ENCODE data around the gene LYSET. TPM values are rescaled to one million over a fixed set of nuclear protein-coding genes. Genes with fewer than 3 reads are reported as not detected.
A peak's percentile ranks its signal among the peaks of the same experiment; 100 is the strongest.

Gene LYSET
- polyA plus RNA-seq, 1 experiment = 6.8 TPM

DNA sequence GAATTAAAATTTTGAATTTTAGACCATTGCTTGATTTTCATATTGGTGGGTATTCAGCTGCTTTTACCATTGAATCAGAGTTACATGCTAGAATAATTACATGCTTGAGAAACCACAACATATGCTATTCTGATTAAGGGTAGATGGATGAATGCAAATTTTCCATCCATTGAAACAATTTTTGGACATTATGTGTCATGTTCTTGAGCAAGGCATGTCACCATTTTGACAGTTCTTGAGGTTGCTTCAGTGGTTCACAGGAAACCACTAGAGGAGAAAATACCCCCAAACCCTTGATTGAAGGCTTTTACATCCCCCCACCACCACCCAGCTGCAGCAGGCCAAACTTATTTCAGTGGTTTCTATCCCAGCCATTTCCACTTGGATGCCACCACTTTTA, 35.4 kb downstream of the LYSET start:
- DNase-seq (ENCODE audit: low read depth) = no peak
- H3K4me3 ChIP-seq (ENCODE audit: low read depth, low read length) = no peak overlapping the region
- no peaks in the 10 kb centered on the region for H3K27me3 ChIP-seq (ENCODE audit: control insufficient read depth, insufficient read depth, low read length)
- ChIA-PET POLR2A (no interaction called here), CTCF (interaction anchor here (1.0 to 2.0 kb wide), 3 partner anchors 11 to 16 kb away, joined by 3 to 7 read pairs (median 3); partner anchors contain the start of genes GON7 and UBR7)
- TF ChIP-seq, protein P1, sequence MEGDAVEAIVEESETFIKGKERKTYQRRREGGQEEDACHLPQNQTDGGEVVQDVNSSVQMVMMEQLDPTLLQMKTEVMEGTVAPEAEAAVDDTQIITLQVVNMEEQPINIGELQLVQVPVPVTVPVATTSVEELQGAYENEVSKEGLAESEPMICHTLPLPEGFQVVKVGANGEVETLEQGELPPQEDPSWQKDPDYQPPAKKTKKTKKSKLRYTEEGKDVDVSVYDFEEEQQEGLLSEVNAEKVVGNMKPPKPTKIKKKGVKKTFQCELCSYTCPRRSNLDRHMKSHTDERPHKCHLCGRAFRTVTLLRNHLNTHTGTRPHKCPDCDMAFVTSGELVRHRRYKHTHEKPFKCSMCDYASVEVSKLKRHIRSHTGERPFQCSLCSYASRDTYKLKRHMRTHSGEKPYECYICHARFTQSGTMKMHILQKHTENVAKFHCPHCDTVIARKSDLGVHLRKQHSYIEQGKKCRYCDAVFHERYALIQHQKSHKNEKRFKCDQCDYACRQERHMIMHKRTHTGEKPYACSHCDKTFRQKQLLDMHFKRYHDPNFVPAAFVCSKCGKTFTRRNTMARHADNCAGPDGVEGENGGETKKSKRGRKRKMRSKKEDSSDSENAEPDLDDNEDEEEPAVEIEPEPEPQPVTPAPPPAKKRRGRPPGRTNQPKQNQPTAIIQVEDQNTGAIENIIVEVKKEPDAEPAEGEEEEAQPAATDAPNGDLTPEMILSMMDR (IDR thresholded peaks at IDR 0.05; ENCODE audit: insufficient read depth, low read depth, low read length) = no peak
- peaks cover 5% of the 10 kb centered on the region for H3K36me3 ChIP-seq (ENCODE audit: control insufficient read depth, insufficient read depth, low read length)

DNA sequence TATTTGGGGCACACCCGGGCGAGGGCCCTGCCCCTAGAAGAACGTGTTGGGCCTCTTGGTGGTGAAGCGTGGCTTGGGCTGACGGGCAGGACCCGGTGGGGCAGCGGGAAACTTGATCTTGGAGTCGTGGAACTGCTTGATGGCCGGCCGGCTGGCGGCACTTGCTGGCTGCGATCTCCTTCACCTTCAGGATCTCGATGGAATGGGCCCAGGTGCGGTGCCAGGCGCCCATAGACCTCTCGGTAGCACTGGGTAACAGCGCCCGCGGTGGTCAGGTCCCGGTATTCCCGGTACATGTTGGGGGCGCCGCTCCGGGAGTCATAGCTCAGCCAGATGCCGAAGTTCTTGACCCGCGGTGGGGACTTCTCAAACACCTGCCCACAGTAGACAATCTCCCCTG, 38.4 kb downstream of the LYSET start:
- TF ChIP-seq, protein P1 (IDR thresholded peaks at IDR 0.05; ENCODE audit: insufficient read depth, low read depth, low read length) = no peak
- peaks cover 3% of the 10 kb centered on the region for H3K36me3 ChIP-seq (ENCODE audit: control insufficient read depth, insufficient read depth, low read length)
- CTCF ChIA-PET = no interaction called here
- DNase-seq (ENCODE audit: low read depth) = no peak
- POLR2A ChIA-PET = no interaction called here
- no peaks in the 10 kb centered on the region for H3K27me3 ChIP-seq (ENCODE audit: control insufficient read depth, insufficient read depth, low read length)
- no peak overlapping the region for H3K4me3 ChIP-seq (ENCODE audit: low read depth, low read length)

DNA sequence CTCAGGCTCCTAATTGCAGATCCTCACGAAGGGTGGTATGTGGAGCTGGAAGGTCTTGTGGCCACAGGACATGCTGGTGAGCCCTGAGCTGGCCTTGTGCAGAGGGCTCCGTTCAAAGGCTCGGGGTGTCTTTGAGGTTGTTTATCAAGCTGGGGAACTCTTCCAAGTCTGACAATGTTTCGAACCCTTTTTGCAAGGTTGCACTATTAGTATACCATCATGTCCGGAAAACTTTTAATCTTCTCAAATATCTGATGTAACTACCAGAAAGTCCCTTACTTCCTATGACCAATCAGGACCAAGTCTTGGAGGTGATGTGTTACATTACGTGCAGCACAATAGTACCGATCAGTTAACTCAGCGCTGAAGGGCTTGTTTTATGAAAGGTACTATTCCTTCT, 43.4 kb downstream of the LYSET start:
- Histone ChIP-seq H3K36me3 (ENCODE audit: control insufficient read depth, insufficient read depth, low read length) (no peaks in the 10 kb centered on the region; the same call in 1 of the 2 replicates), H3K4me3 (ENCODE audit: low read depth, low read length) (no peak overlapping the region), H3K27me3 (ENCODE audit: control insufficient read depth, insufficient read depth, low read length) (no peaks in the 10 kb centered on the region)
- TF ChIP-seq, protein P1 (IDR thresholded peaks at IDR 0.05; ENCODE audit: insufficient read depth, low read depth, low read length) = no peak
- ChIA-PET POLR2A (no interaction called here), CTCF (no interaction called here)
- no peak for DNase-seq (ENCODE audit: low read depth)

DNA sequence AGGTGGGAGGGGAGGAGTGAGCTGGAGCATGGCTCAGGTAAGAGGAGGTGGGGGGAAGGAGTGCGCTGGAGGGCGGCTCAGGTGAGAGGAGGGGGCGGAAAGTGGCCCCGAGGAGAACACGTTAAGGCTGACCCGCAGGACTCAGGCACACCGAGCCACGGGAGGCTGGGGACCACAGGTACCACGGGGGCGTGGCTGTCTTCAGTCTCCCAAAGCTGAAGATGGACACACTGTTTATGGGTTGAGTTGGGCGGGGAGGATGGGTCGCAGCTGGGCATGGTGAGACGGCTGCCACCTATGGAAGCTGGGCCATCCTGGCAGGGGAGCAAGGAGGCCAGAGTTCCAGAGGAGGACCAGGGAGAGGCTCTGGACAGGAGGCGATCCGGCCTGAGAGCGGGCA, 45.4 kb downstream of the LYSET start:
- ChIA-PET POLR2A (no interaction called here), CTCF (interaction anchor here (0.9 to 1.4 kb wide), 2 partner anchors 11 to 23 kb away, joined by 3 to 4 read pairs; partner anchors contain the start of gene UBR7)
- TF ChIP-seq, protein P1 (IDR thresholded peaks at IDR 0.05; ENCODE audit: insufficient read depth, low read depth, low read length) = no peak
- H3K36me3 ChIP-seq (ENCODE audit: control insufficient read depth, insufficient read depth, low read length) = no peaks in the 10 kb centered on the region; the same call in 1 of the 2 replicates
- DNase-seq (ENCODE audit: low read depth) = no peak
- no peak overlapping the region; the same call in 1 of the 2 replicates for H3K4me3 ChIP-seq (ENCODE audit: low read depth, low read length)
- H3K27me3 ChIP-seq (ENCODE audit: control insufficient read depth, insufficient read depth, low read length) = no peaks in the 10 kb centered on the region

DNA sequence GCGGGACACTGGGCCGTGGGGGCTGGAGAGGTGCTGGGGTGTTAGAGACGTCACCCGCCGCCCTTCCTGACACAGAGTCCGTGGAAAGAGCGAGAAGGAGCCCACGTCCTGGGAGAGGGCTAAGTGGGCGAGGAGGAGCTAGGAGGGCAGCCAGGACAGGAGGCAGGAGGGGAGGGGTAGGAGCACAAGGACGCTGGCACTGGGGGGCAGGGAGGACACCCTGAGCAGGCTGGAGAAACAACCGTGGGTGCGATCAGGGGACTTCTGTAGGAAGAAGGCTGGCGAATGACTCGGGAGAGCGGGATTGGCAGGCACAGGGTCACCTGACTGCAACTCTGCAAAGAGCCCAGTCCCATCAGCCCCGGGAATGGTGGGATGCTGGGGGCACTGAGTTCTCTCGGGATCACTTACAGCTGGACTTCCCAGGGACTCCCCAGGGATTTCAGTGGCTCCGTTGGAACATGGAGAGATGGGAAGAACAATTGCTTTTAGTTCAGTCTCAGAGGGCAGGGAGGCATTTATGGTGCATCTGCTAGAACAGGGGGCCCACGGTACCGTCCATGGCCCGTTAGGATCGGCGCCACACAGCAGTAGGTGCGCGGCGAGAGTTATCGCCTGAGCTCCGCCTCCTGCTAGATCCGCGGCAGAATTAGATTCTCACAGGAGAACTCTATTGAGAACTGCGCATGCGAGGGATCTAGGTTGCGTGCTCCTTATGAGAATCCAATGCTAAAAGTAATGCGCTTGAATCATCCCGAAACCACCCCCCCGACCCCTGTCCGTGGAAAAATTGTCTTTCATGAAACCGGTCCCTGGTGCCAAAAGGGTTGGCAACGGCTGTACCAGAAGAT, 46.2 kb downstream of the LYSET start:
- H3K4me3 ChIP-seq (ENCODE audit: low read depth, low read length) = peak overlapping the region; percentile 48
- ChIA-PET POLR2A (no interaction called here), CTCF (interaction anchor here (0.9 to 1.4 kb wide), 3 partner anchors 11 to 24 kb away, joined by 3 to 4 read pairs (median 3); partner anchors contain the start of gene UBR7)
- H3K27me3 ChIP-seq (ENCODE audit: control insufficient read depth, insufficient read depth, low read length) = no peaks in the 10 kb centered on the region
- H3K36me3 ChIP-seq (ENCODE audit: control insufficient read depth, insufficient read depth, low read length) = no peaks in the 10 kb centered on the region; the same call in 1 of the 2 replicates
- TF ChIP-seq, protein P1 (IDR thresholded peaks at IDR 0.05; ENCODE audit: insufficient read depth, low read depth, low read length) = no peak
- peak; percentile 10 for DNase-seq (ENCODE audit: low read depth)

Data from BJ (cell line).